ENCODE data around the gene CPOX.

The CPOX gene

GRCh38 chr3:98541695-98542094, 51.7 kb downstream of the CPOX start:
- no peak for DNase-seq

GRCh38 chr3:98540346-98540745, 53.1 kb downstream of the CPOX start:
- DNase-seq, result no peak

- no peak for DNase-seq
These were observed 56.9 kb downstream of the CPOX start for GRCh38 chr3:98536456-98537017.

DNA sequence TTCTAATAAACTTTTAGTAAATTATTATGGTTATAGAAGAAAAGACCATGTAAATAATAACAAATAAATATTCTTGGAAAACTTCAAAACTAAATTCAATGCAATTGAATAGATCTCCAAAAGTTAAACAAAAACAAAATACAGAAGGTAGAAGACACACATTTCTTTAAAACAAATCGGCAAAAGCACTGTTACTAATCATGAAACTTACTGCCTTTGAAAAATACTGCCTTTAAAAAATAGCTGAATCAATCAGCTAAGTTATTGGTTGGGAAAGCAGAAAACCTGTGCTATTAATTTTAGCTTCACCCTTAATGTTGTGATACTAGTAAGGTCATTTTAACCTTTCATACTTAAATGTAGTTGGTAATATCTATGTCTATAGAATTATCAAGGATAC, 58.7 kb downstream of the CPOX start:
- DNase-seq, result no peak

- no peak for DNase-seq
These were observed 59.2 kb downstream of the CPOX start for GRCh38 chr3:98534168-98534567.

DNA sequence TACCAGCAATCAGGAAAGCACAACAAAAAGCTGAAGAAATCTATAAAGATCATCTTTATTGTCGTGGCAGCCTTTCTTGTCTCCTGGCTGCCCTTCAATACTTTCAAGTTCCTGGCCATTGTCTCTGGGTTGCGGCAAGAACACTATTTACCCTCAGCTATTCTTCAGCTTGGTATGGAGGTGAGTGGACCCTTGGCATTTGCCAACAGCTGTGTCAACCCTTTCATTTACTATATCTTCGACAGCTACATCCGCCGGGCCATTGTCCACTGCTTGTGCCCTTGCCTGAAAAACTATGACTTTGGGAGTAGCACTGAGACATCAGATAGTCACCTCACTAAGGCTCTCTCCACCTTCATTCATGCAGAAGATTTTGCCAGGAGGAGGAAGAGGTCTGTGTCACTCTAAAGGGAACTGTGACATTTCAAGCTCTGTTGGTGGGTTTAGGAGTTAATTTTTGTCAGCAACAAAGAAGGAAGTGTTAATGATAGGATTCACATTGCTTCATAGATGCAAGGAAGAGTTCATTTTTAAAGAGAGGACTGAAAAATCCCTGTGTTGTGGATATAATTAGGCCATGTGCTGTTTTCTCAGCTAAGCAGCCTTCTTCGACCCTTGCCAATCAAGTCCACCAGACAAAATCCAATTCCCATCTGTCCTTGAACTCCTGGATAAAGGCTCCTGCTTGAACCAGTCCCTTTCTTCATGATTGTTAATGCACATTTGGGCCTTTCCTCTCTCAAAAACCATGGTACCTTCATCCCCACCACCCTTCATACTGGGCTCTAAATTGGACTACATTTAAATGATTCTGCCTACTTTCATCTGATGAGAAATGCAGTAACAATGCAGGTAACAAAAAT, 60.5 kb downstream of the CPOX start:
- DNase-seq, result no peak

GRCh38 chr3:98532275-98532637, 61.2 kb downstream of the CPOX start:
- no peak for DNase-seq

GRCh38 chr3:98531622-98532274, 61.7 kb downstream of the CPOX start, which contains the start of gene GPR15:
TSS of gene GPR15 (plus strand) at chr3:98531978. CDS start at chr3:98532034, 56 bp downstream.
- no peak for DNase-seq

DNA sequence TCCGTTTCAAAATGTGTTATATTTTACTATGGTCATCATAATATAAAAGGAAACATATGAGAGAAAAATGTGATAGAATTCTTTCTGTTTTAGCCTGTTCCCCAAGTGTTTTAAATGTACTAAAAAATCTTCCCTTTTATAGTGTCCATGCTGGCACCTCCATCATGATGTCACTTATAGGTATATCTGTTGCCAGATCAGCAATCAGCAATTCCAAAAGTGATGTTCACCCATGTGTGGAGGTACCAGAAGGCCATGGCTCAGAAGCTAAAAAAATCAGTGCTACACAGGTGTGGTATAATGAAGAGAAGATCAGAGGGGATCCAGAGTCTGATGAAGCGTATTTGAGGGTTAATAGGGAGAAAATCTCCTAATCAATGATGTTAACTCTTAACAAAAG, 62.7 kb downstream of the CPOX start:
- no peak for DNase-seq

- no peak for DNase-seq
These were observed 63.5 kb downstream of the CPOX start for GRCh38 chr3:98529856-98530459.

Data from nucleus accumbens (tissue), 56 donors.